ENCODE results near the gene FAM209B.
"Not testable (repeated sequence)": the region's sequence is repeated elsewhere in the genome, so short reads cannot be mapped to it uniquely, and the experiment has no call there.

The FAM209B gene

GRCh38 chr20:56532946-56533345 lies at the start of gene FAM209B:
Gene FAM209B, plus strand, starts transcription at chr20:56533246. Its CDS starts 96 bp downstream, at chr20:56533342.
- H3K4me3 ChIP-seq (ENCODE audit: low read length), result not testable (repeated sequence)

DNA sequence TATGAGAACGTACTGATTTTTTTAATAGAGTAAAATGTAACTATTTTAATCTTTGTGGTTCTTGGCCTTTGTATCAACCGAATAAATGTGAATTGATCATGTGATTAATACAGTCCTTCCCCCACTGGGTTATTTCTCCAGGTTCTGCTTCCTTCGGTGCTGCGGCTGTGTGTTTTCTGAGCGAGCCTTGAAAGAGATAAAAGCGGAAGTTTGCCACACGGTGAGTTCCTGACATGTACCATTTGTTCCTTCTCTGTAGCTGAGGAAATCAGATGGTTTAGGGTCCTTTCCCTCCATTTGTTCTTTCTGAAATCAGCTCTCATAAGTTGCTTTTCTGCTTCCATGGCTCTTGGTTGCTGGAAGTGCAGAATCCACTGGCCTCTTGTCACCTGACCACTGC lies 49.1 kb upstream of the FAM209B start:
- no peak for TF ChIP-seq ZNF274 (IDR thresholded peaks at IDR 0.05; ENCODE audit: low read depth, low read length)

DNA sequence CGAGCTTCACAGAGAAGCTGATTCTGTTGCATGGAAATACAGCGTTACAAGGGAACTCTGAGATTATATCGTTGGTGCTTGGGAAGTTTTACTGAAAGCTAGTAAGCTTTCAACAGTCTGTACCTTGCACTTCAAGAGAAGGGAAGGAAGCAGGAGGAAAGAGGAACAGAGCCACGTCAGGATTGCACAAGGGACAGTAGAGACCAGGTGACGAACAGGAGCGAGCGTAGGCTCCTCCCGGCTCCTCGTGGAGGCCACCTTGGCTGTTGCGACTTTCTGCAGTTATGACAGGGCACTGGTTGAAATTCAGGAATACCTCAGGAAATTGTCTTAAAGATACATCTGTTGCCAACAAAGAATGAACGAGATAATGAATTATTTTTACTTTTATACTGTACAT lies 45.8 kb upstream of the FAM209B start:
- no peak for TF ChIP-seq ZNF274 (IDR thresholded peaks at IDR 0.05; ENCODE audit: low read depth, low read length)

More for the DNA sequence above, 49.1 kb upstream of the FAM209B start:
- H3K4me3 ChIP-seq (ENCODE audit: low read length), result no peak overlapping the region

GRCh38 chr20:56488566-56488965 lies 44.5 kb upstream of the FAM209B start:
- H3K4me3 ChIP-seq (ENCODE audit: low read length), result no peak overlapping the region
- no peak for TF ChIP-seq ZNF274 (IDR thresholded peaks at IDR 0.05; ENCODE audit: low read depth, low read length)

More for the DNA sequence above, 45.8 kb upstream of the FAM209B start:
- H3K4me3 ChIP-seq (ENCODE audit: low read length), result no peak overlapping the region

GRCh38 chr20:56501116-56501515 lies 31.9 kb upstream of the FAM209B start:
- no peak overlapping the region for H3K4me3 ChIP-seq (ENCODE audit: low read length)
- no peak for TF ChIP-seq ZNF274 (IDR thresholded peaks at IDR 0.05; ENCODE audit: low read depth, low read length)

GRCh38 chr20:56503916-56504315 lies 29.1 kb upstream of the FAM209B start:
- TF ChIP-seq ZNF274 (IDR thresholded peaks at IDR 0.05; ENCODE audit: low read depth, low read length), result no peak
- no peak overlapping the region for H3K4me3 ChIP-seq (ENCODE audit: low read length)

- no peak overlapping the region for H3K4me3 ChIP-seq (ENCODE audit: low read length)
- no peak for TF ChIP-seq ZNF274 (IDR thresholded peaks at IDR 0.05; ENCODE audit: low read depth, low read length)
Observed at GRCh38 chr20:56504373-56505005, 28.6 kb upstream of the FAM209B start.

DNA sequence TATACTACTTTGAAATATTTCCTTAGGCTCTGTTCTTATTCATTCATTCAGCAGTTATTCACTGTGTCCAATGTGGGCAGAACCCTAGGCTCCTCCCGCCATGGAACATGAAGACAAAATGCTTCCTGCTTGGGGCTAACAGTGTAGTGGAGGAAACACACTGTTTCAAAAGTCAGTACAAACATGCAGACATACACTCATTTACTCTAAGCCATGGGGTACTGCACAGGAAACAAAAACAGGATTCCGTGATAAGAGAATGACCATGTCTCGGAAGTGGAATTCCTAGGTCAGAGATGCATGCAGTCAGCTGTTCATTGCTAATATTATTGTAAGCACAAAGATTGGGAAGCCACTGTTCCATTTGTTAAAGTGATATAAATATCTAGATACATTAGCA lies 26.9 kb upstream of the FAM209B start:
- TF ChIP-seq ZNF274 (IDR thresholded peaks at IDR 0.05; ENCODE audit: low read depth, low read length), result no peak
- H3K4me3 ChIP-seq (ENCODE audit: low read length), result no peak overlapping the region

DNA sequence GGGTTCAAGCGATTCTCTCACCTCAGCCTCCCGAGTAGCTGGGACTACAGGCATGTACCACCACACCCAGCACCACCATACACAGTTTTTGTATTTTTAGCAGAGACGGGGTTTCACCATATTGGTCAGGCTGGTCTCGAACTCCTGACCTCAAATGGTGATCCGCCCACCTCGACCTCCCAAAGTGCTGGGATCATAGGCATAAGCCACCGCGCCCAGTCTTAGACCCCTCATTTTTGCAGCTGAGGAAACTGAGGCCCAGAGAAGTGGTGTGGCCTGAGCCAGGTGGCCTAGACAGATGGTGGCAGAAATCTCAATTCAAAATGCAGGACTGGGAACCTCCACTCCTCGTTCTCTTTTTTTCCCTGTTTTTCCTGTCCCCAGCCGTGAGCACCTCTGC lies 21.1 kb upstream of the FAM209B start:
- H3K4me3 ChIP-seq (ENCODE audit: low read length), result no peak overlapping the region
- TF ChIP-seq ZNF274 (IDR thresholded peaks at IDR 0.05; ENCODE audit: low read depth, low read length), result no peak

DNA sequence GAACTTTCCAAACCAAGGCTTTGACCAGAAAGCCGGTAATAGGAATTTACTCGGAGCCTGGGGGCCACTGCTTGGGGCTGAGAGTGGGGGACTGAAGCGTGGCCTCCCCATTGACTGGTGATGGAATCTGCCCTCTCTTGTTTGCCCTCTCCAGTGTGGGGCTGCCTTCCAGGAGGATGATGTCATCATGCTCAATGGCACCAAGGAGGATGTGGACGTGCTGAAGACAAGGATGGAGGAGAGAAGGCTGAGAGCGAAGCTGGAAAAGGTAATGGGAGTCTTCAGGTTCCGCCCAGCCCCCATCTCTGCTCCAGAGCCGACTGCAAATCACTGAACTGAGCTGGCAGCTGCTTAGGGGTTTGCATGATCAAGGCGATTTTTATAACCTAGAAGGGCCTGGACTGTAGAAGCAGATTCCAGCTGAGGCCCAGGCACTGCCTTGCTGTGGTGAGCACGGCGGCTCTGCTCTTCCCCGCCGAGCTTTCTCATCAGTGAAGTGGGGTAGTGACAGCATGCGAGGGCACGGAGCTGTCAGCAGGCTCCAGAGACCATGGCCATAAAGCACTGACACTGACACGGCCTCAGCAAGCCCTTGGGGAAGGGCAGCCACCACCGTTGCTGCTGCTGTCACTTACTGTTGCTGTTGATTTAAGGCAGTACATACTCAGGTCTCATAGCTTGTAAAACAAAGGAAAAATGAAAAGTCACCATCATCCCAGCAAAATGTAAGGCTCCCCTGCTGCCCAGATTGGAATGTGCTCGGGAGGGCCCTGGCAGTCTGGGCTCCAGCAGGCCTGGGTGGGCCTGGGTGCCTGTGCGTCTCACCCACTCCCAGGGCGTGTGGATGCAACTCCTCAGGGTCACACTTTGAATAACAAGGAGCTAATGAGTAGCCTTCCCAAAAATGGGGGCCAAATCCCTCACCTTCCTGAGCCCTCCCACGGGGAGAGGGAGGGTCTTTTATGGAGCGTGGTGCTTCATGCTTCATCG lies 19.6 kb upstream of the FAM209B start:
- no peak for TF ChIP-seq ZNF274 (IDR thresholded peaks at IDR 0.05; ENCODE audit: low read depth, low read length)
- no peak overlapping the region for H3K4me3 ChIP-seq (ENCODE audit: low read length)

DNA sequence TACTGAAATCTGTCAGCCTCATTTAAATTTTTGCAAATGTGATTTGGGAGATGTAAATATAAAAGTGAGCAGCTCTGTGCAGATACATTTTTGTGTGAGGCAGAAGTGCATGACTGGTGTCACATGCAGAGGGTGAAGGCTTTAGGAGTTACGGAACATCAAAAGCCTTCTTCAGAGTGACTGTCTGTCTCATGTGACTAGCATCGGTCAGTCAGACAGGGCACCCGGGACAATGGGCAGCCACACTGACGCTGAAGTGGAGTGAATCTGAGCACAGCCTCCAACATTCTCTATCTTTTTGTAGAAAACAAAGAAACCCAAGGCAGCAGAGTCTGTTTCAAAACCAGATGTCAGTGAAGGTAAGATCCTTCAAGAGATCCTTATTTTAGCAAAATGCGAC lies 16.4 kb upstream of the FAM209B start:
- no peak overlapping the region for H3K4me3 ChIP-seq (ENCODE audit: low read length)
- no peak for TF ChIP-seq ZNF274 (IDR thresholded peaks at IDR 0.05; ENCODE audit: low read depth, low read length)

- no peak overlapping the region for H3K4me3 ChIP-seq (ENCODE audit: low read length)
- TF ChIP-seq ZNF274 (IDR thresholded peaks at IDR 0.05; ENCODE audit: low read depth, low read length), result no peak
Observed at GRCh38 chr20:56517211-56517610, 15.8 kb upstream of the FAM209B start.

DNA sequence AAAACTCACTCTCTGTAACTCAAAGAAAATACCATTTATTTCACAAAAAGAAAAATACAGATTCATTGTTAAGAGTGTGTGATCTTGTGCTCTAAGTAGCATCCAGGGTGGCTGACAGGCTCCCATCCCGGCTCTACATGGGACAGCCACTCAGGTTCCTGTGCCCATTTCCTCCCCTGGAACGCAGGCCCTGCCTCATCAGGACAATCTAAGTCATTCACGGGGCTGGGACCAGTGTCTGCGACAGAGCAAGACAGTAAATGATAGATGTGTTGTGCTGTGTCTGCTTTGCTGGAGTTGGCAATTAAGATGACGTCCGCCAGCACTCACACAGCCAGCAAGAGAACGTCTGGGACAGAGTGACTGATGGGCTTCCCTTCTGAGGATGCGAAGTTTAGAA lies 15.4 kb upstream of the FAM209B start:
- no peak for TF ChIP-seq ZNF274 (IDR thresholded peaks at IDR 0.05; ENCODE audit: low read depth, low read length)

GRCh38 chr20:56518126-56518525 lies 14.9 kb upstream of the FAM209B start:
- H3K4me3 ChIP-seq (ENCODE audit: low read length), result no peak overlapping the region
- TF ChIP-seq ZNF274 (IDR thresholded peaks at IDR 0.05; ENCODE audit: low read depth, low read length), result no peak

More for the DNA sequence above, 15.4 kb upstream of the FAM209B start:
- no peak overlapping the region for H3K4me3 ChIP-seq (ENCODE audit: low read length)
